Parathyroid adenoma (tissue), 2 donors: ENCODE measurements around the gene ST6GALNAC6.

Experiments used
- H2AFZ ChIP-seq: fragments of 300-600 bp; sonication (generic); one replicate; pipeline ENCODE4 v1.7.0; 2017; ENCODE audit warnings: antibody characterized with exemption, mild to moderate bottlenecking
- H3K27ac ChIP-seq: fragments of 300-600 bp; sonication (generic); one replicate; pipeline ENCODE4 v1.7.0; 2017
- H3K27me3 ChIP-seq: fragments of 300-600 bp; sonication (generic); one replicate; pipeline ENCODE4 v1.7.0; 2017; ENCODE audit warnings: low read length; ENCODE audit not compliant: control insufficient read depth, insufficient read depth
- H3K36me3 ChIP-seq: fragments of 300-600 bp; sonication (generic); one replicate; pipeline ENCODE4 v1.7.0; 2017; ENCODE audit warnings: low read length; ENCODE audit not compliant: control insufficient read depth, insufficient read depth
- H3K4me1 ChIP-seq: fragments of 300-600 bp; sonication (generic); one replicate; pipeline ENCODE4 v1.7.0; 2017; ENCODE audit warnings: control low read depth
- H3K4me2 ChIP-seq: fragments of 300-600 bp; sonication (generic); one replicate; pipeline ENCODE4 v1.7.0; 2017; ENCODE audit warnings: low read length
- H3K4me3 ChIP-seq: fragments of 300-600 bp; sonication (generic); one replicate; pipeline ENCODE4 v1.7.0; 2017; ENCODE audit warnings: low read depth, low read length
- H3K79me2 ChIP-seq: fragments of 300-600 bp; sonication (generic); one replicate; pipeline ENCODE4 v1.7.0; 2017; ENCODE audit warnings: control low read depth
- H3K9ac ChIP-seq: fragments of 300-600 bp; sonication (generic); one replicate; pipeline ENCODE4 v1.7.0; 2017; ENCODE audit warnings: mild to moderate bottlenecking
- H3K9me3 ChIP-seq: fragments of 300-600 bp; sonication (generic); one replicate; pipeline ENCODE4 v1.7.0; 2017; ENCODE audit warnings: low read length; ENCODE audit not compliant: control insufficient read depth
- CTCF ChIP-seq: fragments of 300-600 bp; sonication (generic); IDR thresholded peaks from one replicate; pipeline ENCODE4 v1.7.0; 2017; ENCODE audit warnings: antibody characterized with exemption, mild to moderate bottlenecking
- donor health status: primary hyperparathyroidism.

ST6GALNAC6 gene

GRCh38 chr9:127852829-127853228, 46.6 kb downstream of the ST6GALNAC6 start:
- no peak for TF ChIP-seq CTCF
- Histone ChIP-seq H3K27ac (no peak overlapping the region), H3K4me3 (peak overlapping the region; percentile 17), H3K9me3 (peaks cover 4% of the 10 kb centered on the region), H3K4me2 (peak overlapping the region; percentile 19), H3K4me1 (no peaks in the 10 kb centered on the region), H3K9ac (no peak overlapping the region), H2AFZ (no peak overlapping the region), H3K36me3 (no peaks in the 10 kb centered on the region), H3K79me2 (no peaks in the 10 kb centered on the region), H3K27me3 (no peaks in the 10 kb centered on the region)

GRCh38 chr9:127850286-127850830, 49.0 kb downstream of the ST6GALNAC6 start:
- H3K9ac ChIP-seq, result no peak overlapping the region
- no peak overlapping the region for H3K27ac ChIP-seq
- no peaks in the 10 kb centered on the region for H3K4me1 ChIP-seq
- H3K9me3 ChIP-seq, result peaks cover 4% of the 10 kb centered on the region
- TF ChIP-seq CTCF, result no peak
- H2AFZ ChIP-seq, result no peak overlapping the region
- H3K4me2 ChIP-seq, result no peak overlapping the region
- no peaks in the 10 kb centered on the region for H3K79me2 ChIP-seq
- no peaks in the 10 kb centered on the region for H3K27me3 ChIP-seq
- no peaks in the 10 kb centered on the region for H3K36me3 ChIP-seq
- H3K4me3 ChIP-seq, result peak overlapping the region; percentile 11

GRCh38 chr9:127848756-127849504, 50.5 kb downstream of the ST6GALNAC6 start:
- no peak for TF ChIP-seq CTCF
- H3K27me3 ChIP-seq, result no peaks in the 10 kb centered on the region
- no peaks in the 10 kb centered on the region for H3K36me3 ChIP-seq
- H3K4me3 ChIP-seq, result no peak overlapping the region
- no peak overlapping the region for H2AFZ ChIP-seq
- H3K4me1 ChIP-seq, result no peaks in the 10 kb centered on the region
- no peaks in the 10 kb centered on the region for H3K79me2 ChIP-seq
- peaks cover 4% of the 10 kb centered on the region for H3K9me3 ChIP-seq
- no peak overlapping the region for H3K4me2 ChIP-seq
- H3K27ac ChIP-seq, result no peak overlapping the region
- no peak overlapping the region for H3K9ac ChIP-seq

- Histone ChIP-seq H3K27me3 (no peaks in the 10 kb centered on the region), H3K9me3 (peaks cover 4% of the 10 kb centered on the region), H3K79me2 (no peaks in the 10 kb centered on the region), H3K4me1 (no peaks in the 10 kb centered on the region), H3K4me3 (no peak overlapping the region), H3K9ac (no peak overlapping the region), H3K4me2 (no peak overlapping the region), H3K27ac (no peak overlapping the region), H2AFZ (no peak overlapping the region), H3K36me3 (no peaks in the 10 kb centered on the region)
- TF ChIP-seq CTCF, result no peak
Observed at GRCh38 chr9:127847833-127848755, 51.3 kb downstream of the ST6GALNAC6 start.
